Measurements from ENCODE around the gene DLEU7. TPM values are rescaled to one million over a fixed set of nuclear protein-coding genes. Genes with fewer than 3 reads are reported as not detected.

Gene DLEU7
- total RNA-seq, 1 experiment from 2014 or later: 3.6 TPM

DNA sequence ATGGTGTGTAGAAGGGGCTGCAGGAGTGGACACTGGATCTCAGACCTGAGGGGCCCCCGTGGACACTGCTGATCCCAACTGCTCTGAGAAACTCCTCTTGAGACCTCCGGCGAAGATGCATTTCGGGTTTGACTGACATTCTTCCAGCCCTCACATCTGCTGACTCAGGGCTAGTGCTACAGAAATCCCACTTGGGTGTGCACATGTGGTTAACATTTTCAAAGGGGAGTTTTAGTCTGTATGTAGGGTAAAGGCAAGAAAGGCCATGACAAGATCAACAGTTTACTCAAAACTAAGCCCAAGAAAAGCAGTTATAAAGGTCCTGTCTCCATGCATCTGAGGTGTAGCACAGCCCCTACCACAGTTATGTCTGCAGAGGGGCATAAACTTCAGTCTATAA, 31.2 kb downstream of the DLEU7 start:
- ChIA-PET POLR2A (no interaction called here), CTCF (interaction anchor here (0.8 to 2.5 kb wide), 2 partner anchors 11 to 99 kb away, joined by 3 to 6 read pairs; no protein-coding TSS in a partner anchor)
- no peaks in the 10 kb centered on the region for H3K27me3 Mint-ChIP-seq (ENCODE audit: low read depth)

DNA sequence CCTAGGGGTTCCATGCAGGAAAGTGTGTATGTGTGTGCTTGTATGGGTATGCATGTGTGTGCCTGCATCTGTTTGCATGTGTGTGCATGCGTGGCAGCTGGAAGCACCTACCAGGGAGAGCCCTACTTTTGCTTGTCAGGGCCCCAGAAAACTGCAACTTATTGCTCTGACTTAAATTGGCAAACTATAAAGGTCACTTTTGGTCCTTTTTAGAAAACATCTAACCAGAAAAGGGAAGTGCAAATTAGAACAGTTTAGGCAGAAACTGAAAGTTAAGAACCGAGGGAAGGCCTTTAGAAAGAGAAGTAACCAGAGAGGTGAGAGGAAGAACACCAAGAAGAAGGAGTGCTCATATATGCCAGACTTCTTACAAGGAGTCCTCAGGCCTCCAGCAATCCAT, 32.5 kb downstream of the DLEU7 start:
- ATAC-seq: no peak
- CTCF ChIA-PET: interaction anchor here (1.0 to 1.6 kb wide), 2 partner anchors 101 to 834 kb away, joined by 3 to 4 read pairs; no protein-coding TSS in a partner anchor
- Mint-ChIP-seq H3K4me1 (no peaks in the 10 kb centered on the region), H3K4me3 (no peak overlapping the region), H3K9me3 (no peaks in the 10 kb centered on the region), H3K36me3 (no peaks in the 10 kb centered on the region), H3K27me3 (ENCODE audit: low read depth) (no peaks in the 10 kb centered on the region), H3K27ac (no peak overlapping the region)
- no peak for DNase-seq (ENCODE audit: low spot score)
- POLR2A ChIA-PET: no interaction called here
- TF ChIP-seq ZNF532 (CRISPR knock-in tag; IDR thresholded peaks at IDR 0.05; ENCODE audit: borderline replicate concordance) (no peak), ZNF423 (CRISPR knock-in tag; IDR thresholded peaks at IDR 0.05) (no peak), MXD4 (CRISPR knock-in tag; IDR thresholded peaks at IDR 0.05; ENCODE audit: borderline replicate concordance) (no peak), GABPB1 (CRISPR knock-in tag; IDR thresholded peaks at IDR 0.05) (no peak), ZNF138 (CRISPR knock-in tag; conservative IDR thresholded peaks at IDR 0.05) (no peak), PRRX2 (CRISPR knock-in tag; IDR thresholded peaks at IDR 0.05) (no peak), ZNF219 (CRISPR knock-in tag; IDR thresholded peaks at IDR 0.05; ENCODE audit: borderline replicate concordance) (no peak), SMAD4 (CRISPR knock-in tag; IDR thresholded peaks at IDR 0.05) (no peak), TEAD4 (CRISPR knock-in tag; IDR thresholded peaks at IDR 0.05) (no peak), CBFB (CRISPR knock-in tag; IDR thresholded peaks at IDR 0.05; ENCODE audit: low read depth) (no peak), ZBTB21 (CRISPR knock-in tag; IDR thresholded peaks at IDR 0.05; ENCODE audit: borderline replicate concordance) (no peak), CREM (CRISPR knock-in tag; IDR thresholded peaks at IDR 0.05) (no peak), FOXJ3 (CRISPR knock-in tag; IDR thresholded peaks at IDR 0.05; ENCODE audit: borderline replicate concordance) (no peak), AR (CRISPR knock-in tag; IDR thresholded peaks at IDR 0.05) (no peak)
- TF ChIP-seq, protein P1, sequence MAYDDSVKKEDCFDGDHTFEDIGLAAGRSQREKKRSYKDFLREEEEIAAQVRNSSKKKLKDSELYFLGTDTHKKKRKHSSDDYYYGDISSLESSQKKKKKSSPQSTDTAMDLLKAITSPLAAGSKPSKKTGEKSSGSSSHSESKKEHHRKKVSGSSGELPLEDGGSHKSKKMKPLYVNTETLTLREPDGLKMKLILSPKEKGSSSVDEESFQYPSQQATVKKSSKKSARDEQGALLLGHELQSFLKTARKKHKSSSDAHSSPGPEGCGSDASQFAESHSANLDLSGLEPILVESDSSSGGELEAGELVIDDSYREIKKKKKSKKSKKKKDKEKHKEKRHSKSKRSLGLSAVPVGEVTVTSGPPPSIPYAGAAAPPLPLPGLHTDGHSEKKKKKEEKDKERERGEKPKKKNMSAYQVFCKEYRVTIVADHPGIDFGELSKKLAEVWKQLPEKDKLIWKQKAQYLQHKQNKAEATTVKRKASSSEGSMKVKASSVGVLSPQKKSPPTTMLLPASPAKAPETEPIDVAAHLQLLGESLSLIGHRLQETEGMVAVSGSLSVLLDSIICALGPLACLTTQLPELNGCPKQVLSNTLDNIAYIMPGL (CRISPR knock-in tag; IDR thresholded peaks at IDR 0.05): no peak
- TF ChIP-seq, protein P2, sequence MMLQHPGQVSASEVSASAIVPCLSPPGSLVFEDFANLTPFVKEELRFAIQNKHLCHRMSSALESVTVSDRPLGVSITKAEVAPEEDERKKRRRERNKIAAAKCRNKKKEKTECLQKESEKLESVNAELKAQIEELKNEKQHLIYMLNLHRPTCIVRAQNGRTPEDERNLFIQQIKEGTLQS (CRISPR knock-in tag; conservative IDR thresholded peaks at IDR 0.05): no peak
- TF ChIP-seq, protein P3, sequence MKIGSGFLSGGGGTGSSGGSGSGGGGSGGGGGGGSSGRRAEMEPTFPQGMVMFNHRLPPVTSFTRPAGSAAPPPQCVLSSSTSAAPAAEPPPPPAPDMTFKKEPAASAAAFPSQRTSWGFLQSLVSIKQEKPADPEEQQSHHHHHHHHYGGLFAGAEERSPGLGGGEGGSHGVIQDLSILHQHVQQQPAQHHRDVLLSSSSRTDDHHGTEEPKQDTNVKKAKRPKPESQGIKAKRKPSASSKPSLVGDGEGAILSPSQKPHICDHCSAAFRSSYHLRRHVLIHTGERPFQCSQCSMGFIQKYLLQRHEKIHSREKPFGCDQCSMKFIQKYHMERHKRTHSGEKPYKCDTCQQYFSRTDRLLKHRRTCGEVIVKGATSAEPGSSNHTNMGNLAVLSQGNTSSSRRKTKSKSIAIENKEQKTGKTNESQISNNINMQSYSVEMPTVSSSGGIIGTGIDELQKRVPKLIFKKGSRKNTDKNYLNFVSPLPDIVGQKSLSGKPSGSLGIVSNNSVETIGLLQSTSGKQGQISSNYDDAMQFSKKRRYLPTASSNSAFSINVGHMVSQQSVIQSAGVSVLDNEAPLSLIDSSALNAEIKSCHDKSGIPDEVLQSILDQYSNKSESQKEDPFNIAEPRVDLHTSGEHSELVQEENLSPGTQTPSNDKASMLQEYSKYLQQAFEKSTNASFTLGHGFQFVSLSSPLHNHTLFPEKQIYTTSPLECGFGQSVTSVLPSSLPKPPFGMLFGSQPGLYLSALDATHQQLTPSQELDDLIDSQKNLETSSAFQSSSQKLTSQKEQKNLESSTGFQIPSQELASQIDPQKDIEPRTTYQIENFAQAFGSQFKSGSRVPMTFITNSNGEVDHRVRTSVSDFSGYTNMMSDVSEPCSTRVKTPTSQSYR (CRISPR knock-in tag; IDR thresholded peaks at IDR 0.05): no peak
- TF ChIP-seq, protein P4, sequence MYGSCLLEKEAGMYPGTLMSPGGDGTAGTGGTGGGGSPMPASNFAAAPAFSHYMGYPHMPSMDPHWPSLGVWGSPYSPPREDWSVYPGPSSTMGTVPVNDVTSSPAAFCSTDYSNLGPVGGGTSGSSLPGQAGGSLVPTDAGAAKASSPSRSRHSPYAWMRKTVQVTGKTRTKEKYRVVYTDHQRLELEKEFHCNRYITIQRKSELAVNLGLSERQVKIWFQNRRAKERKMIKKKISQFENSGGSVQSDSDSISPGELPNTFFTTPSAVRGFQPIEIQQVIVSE (CRISPR knock-in tag; IDR thresholded peaks at IDR 0.05; ENCODE audit: borderline replicate concordance): no peak

More for the DNA sequence above, 31.2 kb downstream of the DLEU7 start:
- Mint-ChIP-seq H3K4me1 (no peaks in the 10 kb centered on the region), H3K27ac (no peak overlapping the region), H3K4me3 (no peak overlapping the region), H3K36me3 (no peaks in the 10 kb centered on the region), H3K9me3 (no peaks in the 10 kb centered on the region)
- ATAC-seq (no peak), DNase-seq (ENCODE audit: low spot score) (no peak)
- TF ChIP-seq FOXJ3 (CRISPR knock-in tag; IDR thresholded peaks at IDR 0.05; ENCODE audit: borderline replicate concordance): no peak
- no peak for TF ChIP-seq E2F5 (CRISPR knock-in tag; IDR thresholded peaks at IDR 0.05)
